Measurements from ENCODE around the gene CCDC71L.

Gene CCDC71L

DNA sequence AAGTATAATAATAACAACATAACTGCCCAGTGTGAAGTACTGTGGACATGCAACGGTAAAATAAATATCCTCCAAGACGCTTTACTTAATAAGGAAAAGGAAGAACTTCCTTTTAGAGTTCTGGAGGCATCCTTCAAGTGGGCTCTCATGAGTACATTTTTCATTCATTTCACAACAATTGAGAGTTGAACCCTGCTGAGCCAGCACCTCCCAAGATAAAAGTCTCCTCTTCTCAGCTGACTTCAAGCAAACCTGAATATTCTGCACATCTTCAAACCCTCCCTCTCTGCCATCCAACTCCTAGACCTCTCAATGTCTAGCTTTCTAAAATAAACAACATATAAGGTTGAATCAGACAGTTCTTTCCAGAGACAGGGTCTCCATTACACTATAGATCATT, 7.5 kb downstream of the CCDC71L start (continued):
- no peak for TF ChIP-seq TCF4 (CRISPR knock-in tag; IDR thresholded peaks at IDR 0.05; ENCODE audit: borderline replicate concordance)

GRCh38 chr7:106652909-106653308, 8.0 kb downstream of the CCDC71L start:
- no peak for ATAC-seq
- no peak for TF ChIP-seq ZNF70 (CRISPR knock-in tag; IDR thresholded peaks at IDR 0.05)
- TF ChIP-seq SNAI2 (CRISPR knock-in tag; IDR thresholded peaks at IDR 0.05): no peak
- no peak for TF ChIP-seq ISL1 (CRISPR knock-in tag; IDR thresholded peaks at IDR 0.05)
- TF ChIP-seq PATZ1 (CRISPR knock-in tag; IDR thresholded peaks at IDR 0.05; ENCODE audit: borderline replicate concordance): no peak
- TF ChIP-seq CREB5 (CRISPR knock-in tag; IDR thresholded peaks at IDR 0.05; ENCODE audit: low read depth): no peak
- no peak for TF ChIP-seq TSHZ2 (CRISPR knock-in tag; IDR thresholded peaks at IDR 0.05)
- no peak for TF ChIP-seq ZNF565 (CRISPR knock-in tag; conservative IDR thresholded peaks at IDR 0.05; ENCODE audit: low read depth)
- no peak for TF ChIP-seq PPARA (CRISPR knock-in tag; IDR thresholded peaks at IDR 0.05; ENCODE audit: borderline replicate concordance)
- no peak for TF ChIP-seq RARB (CRISPR knock-in tag; IDR thresholded peaks at IDR 0.05)
- TF ChIP-seq CSRNP3 (CRISPR knock-in tag; IDR thresholded peaks at IDR 0.05): no peak
- TF ChIP-seq GLIS3 (CRISPR knock-in tag; IDR thresholded peaks at IDR 0.05): no peak
- no peak for TF ChIP-seq OSR1 (CRISPR knock-in tag; IDR thresholded peaks at IDR 0.05)
- no peak for TF ChIP-seq TCF4 (CRISPR knock-in tag; IDR thresholded peaks at IDR 0.05; ENCODE audit: borderline replicate concordance)
- no peak for TF ChIP-seq CSDC2 (CRISPR knock-in tag; IDR thresholded peaks at IDR 0.05)
- no peak for TF ChIP-seq ESRRG (CRISPR knock-in tag; IDR thresholded peaks at IDR 0.05)

- TF ChIP-seq TCF4 (CRISPR knock-in tag; IDR thresholded peaks at IDR 0.05; ENCODE audit: borderline replicate concordance): no peak
- no peak for TF ChIP-seq ESRRG (CRISPR knock-in tag; IDR thresholded peaks at IDR 0.05)
- no peak for TF ChIP-seq ZFP30 (CRISPR knock-in tag; IDR thresholded peaks at IDR 0.05)
- no peak for TF ChIP-seq POU6F1 (CRISPR knock-in tag; IDR thresholded peaks at IDR 0.05; ENCODE audit: borderline replicate concordance, low read depth)
- no peak for TF ChIP-seq ZNF8 (CRISPR knock-in tag; IDR thresholded peaks at IDR 0.05)
- TF ChIP-seq CSRNP3 (CRISPR knock-in tag; IDR thresholded peaks at IDR 0.05): no peak
These were observed 8.9 kb downstream of the CCDC71L start for GRCh38 chr7:106652092-106652491.

DNA sequence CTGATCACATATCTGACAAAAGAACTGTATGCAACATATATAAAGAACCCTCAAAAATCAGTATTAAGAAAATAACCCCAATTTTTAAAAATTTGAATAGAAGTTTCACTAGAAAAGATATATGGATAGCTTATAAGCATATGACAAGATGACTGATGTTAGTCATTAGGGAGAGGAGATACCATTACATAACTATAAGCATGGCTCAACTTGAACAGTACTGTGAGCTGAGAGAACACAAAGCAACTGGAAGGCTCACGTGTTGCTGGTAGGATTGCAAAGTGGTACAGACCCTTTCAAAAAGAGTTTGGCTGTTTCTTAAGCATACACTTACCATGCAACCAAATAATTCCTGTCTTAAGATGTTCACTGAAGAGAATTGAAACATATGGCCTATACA, 14.7 kb downstream of the CCDC71L start:
- no peak for ATAC-seq
- no peak for TF ChIP-seq ARNTL (CRISPR knock-in tag; IDR thresholded peaks at IDR 0.05; ENCODE audit: borderline replicate concordance, low read depth)
- no peak for TF ChIP-seq ESRRG (CRISPR knock-in tag; IDR thresholded peaks at IDR 0.05)
- TF ChIP-seq TCF4 (CRISPR knock-in tag; IDR thresholded peaks at IDR 0.05; ENCODE audit: borderline replicate concordance): no peak
- no peak for TF ChIP-seq CSDC2 (CRISPR knock-in tag; IDR thresholded peaks at IDR 0.05)
- no peak for TF ChIP-seq SNAI2 (CRISPR knock-in tag; IDR thresholded peaks at IDR 0.05)
- TF ChIP-seq ZNF8 (CRISPR knock-in tag; IDR thresholded peaks at IDR 0.05): no peak
- no peak for TF ChIP-seq PPARA (CRISPR knock-in tag; IDR thresholded peaks at IDR 0.05; ENCODE audit: borderline replicate concordance)
- TF ChIP-seq ZFP30 (CRISPR knock-in tag; IDR thresholded peaks at IDR 0.05): no peak
- no peak for TF ChIP-seq ZNF70 (CRISPR knock-in tag; IDR thresholded peaks at IDR 0.05)
- TF ChIP-seq GLIS3 (CRISPR knock-in tag; IDR thresholded peaks at IDR 0.05): no peak
- no peak for TF ChIP-seq OSR1 (CRISPR knock-in tag; IDR thresholded peaks at IDR 0.05)
- TF ChIP-seq ZFP3 (CRISPR knock-in tag; IDR thresholded peaks at IDR 0.05): no peak
- TF ChIP-seq ZC3H10 (CRISPR knock-in tag; IDR thresholded peaks at IDR 0.05): no peak
- TF ChIP-seq POU6F1 (CRISPR knock-in tag; IDR thresholded peaks at IDR 0.05; ENCODE audit: borderline replicate concordance, low read depth): no peak

More at GRCh38 chr7:106652092-106652491, 8.9 kb downstream of the CCDC71L start:
- no peak for ATAC-seq
